RWPE2 (cell line): ENCODE results near the gene CAPS.

ENCODE experiments used
- ATAC-seq: fragments of 200-7000 bp; cut with Tn5 transposase; 3 replicates; pipeline ENCODE4 v1.9.1; 2021; ENCODE audit warnings: low read depth
- DNase-seq: peaks from one replicate; pipeline ENCODE4 v3.0.0-alpha.2; 2020; ENCODE audit warnings: low spot score
- H3K27ac ChIP-seq: fragments of 450-650 bp; 2 replicates; pipeline ENCODE4 v1.5.1; 2017; ENCODE audit warnings: mild to moderate bottlenecking; ENCODE audit not compliant: poor library complexity, severe bottlenecking
- H3K27me3 ChIP-seq: fragments of 250-450 bp; sonication (Bioruptor Pico); 2 replicates; pipeline ENCODE4 v1.5.1; 2021; ENCODE audit warnings: mild to moderate bottlenecking, moderate library complexity; ENCODE audit not compliant: insufficient read depth, poor library complexity, severe bottlenecking
- H3K36me3 ChIP-seq: fragments of 250-450 bp; sonication (Bioruptor Pico); 2 replicates; pipeline ENCODE4 v1.5.1; 2020; ENCODE audit warnings: low read depth, mild to moderate bottlenecking, moderate library complexity
- H3K4me1 ChIP-seq: fragments of 250-450 bp; sonication (Bioruptor Pico); 2 replicates; pipeline ENCODE4 v1.5.1; 2021; ENCODE audit warnings: mild to moderate bottlenecking, moderate library complexity; ENCODE audit not compliant: insufficient read depth, poor library complexity, severe bottlenecking
- H3K4me3 ChIP-seq: fragments of 250-450 bp; sonication (Bioruptor Pico); 2 replicates; pipeline ENCODE4 v1.5.1; 2021; ENCODE audit warnings: mild to moderate bottlenecking, moderate library complexity; ENCODE audit not compliant: severe bottlenecking
- H3K9me3 ChIP-seq: fragments of 250-450 bp; sonication (Bioruptor Pico); 2 replicates; pipeline ENCODE4 v1.5.1; 2021; ENCODE audit warnings: mild to moderate bottlenecking, moderate library complexity; ENCODE audit not compliant: severe bottlenecking
- CTCF ChIP-seq: fragments of 450-650 bp; IDR thresholded peaks from one replicate; pipeline ENCODE4 v1.5.1; 2017; ENCODE audit warnings: mild to moderate bottlenecking, moderate library complexity; ENCODE audit not compliant: poor library complexity, severe bottlenecking

The CAPS gene

GRCh38 chr19:5943623-5944022, 29.6 kb downstream of the CAPS start:
- Histone ChIP-seq H3K9me3 (no peaks in the 10 kb centered on the region), H3K4me3 (no peak overlapping the region), H3K36me3 (peaks cover 18% of the 10 kb centered on the region), H3K4me1 (no peaks in the 10 kb centered on the region), H3K27me3 (no peaks in the 10 kb centered on the region), H3K27ac (no peak overlapping the region)
- ATAC-seq (no peak), DNase-seq (no peak)
- TF ChIP-seq CTCF: no peak

GRCh38 chr19:5947435-5947834, 33.4 kb downstream of the CAPS start:
- Histone ChIP-seq H3K4me1 (no peaks in the 10 kb centered on the region), H3K9me3 (no peaks in the 10 kb centered on the region), H3K27me3 (no peaks in the 10 kb centered on the region), H3K4me3 (no peak overlapping the region), H3K36me3 (peaks cover 13% of the 10 kb centered on the region), H3K27ac (no peak overlapping the region)
- TF ChIP-seq CTCF: no peak
- DNase-seq (no peak), ATAC-seq (no peak)

DNA sequence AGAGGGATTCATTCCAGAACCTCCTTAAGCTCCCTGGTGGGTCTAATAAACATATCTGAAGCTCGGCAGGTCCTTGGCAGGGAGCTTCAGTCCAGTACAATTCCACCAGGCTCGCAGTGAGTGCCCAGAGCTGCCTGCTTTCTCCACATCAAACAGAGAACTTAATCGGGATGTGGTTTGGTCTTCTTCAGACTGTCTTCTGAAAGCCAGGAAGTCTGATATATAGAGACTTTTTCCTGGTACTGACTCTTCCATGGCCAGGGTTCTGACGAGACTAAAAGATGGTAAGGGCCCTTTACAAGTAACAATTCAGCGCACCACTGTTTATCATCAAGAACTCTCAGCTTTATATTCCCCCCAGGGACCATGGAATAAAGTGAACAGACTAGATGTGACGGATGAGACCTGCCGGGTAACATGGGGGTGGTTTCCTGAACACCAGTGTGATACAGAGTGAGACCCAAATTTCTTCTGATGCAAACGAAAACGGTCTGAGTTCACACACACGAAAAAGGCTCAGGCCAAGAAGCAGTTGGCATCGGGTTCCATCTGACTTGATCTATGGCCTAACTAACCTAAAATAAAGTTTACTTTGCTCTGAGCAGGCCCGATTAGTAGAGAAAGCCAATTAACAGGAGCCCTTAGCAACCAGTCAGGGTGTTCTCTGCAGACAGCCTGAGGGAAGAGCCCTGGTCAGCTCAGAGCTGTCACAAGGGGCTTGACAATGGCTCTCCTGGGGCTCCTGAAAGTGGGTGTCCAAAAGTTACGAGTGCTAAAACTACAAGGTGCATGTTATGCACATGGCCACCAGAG, 34.9 kb downstream of the CAPS start:
- no peak for TF ChIP-seq CTCF
- no peak overlapping the region for H3K27ac ChIP-seq
- H3K4me1 ChIP-seq: peaks cover 12% of the 10 kb centered on the region
- no peak for ATAC-seq
- peaks cover 13% of the 10 kb centered on the region for H3K36me3 ChIP-seq
- no peaks in the 10 kb centered on the region for H3K9me3 ChIP-seq
- DNase-seq: no peak
- no peaks in the 10 kb centered on the region for H3K27me3 ChIP-seq
- no peak overlapping the region for H3K4me3 ChIP-seq

- Histone ChIP-seq H3K27me3 (no peaks in the 10 kb centered on the region), H3K4me1 (peaks cover 14% of the 10 kb centered on the region), H3K27ac (no peak overlapping the region), H3K4me3 (no peak overlapping the region), H3K9me3 (no peaks in the 10 kb centered on the region), H3K36me3 (peaks cover 13% of the 10 kb centered on the region)
- ATAC-seq (no peak), DNase-seq (no peak)
- TF ChIP-seq CTCF: no peak
Measured at GRCh38 chr19:5949792-5950305, 35.8 kb downstream of the CAPS start.

- ATAC-seq: no peak
- Histone ChIP-seq H3K27ac (no peak overlapping the region), H3K4me1 (peaks cover 14% of the 10 kb centered on the region), H3K9me3 (no peaks in the 10 kb centered on the region), H3K36me3 (peaks cover 13% of the 10 kb centered on the region), H3K4me3 (no peak overlapping the region), H3K27me3 (no peaks in the 10 kb centered on the region)
- TF ChIP-seq CTCF: no peak
- no peak for DNase-seq
Measured at GRCh38 chr19:5950741-5951140, 36.7 kb downstream of the CAPS start.
